IMR-90 (cell line): Measurements from ENCODE around the gene BCDIN3D. TPM values are rescaled to one million over a fixed set of nuclear protein-coding genes. Genes with fewer than 3 reads are reported as not detected.

ENCODE experiments used
- ATAC-seq: fragments of 200-7000 bp; cut with Tn5 transposase; 2 replicates; pipeline ENCODE4 v1.9.1; 2020; ENCODE audit warnings: low read depth, mild to moderate bottlenecking, moderate library complexity
- BruUV-seq: library from RNA; stranded (reverse); fragments of 400-500 nt; replicated peaks from 2 replicates; lab custom pipeline; 2021; lab: Mats Ljungman, UMichigan
- CTCF ChIA-PET: fragments of 300-600 bp; formaldehyde crosslinking; extraction: SDS; loops from one replicate; lab custom pipeline; 2021; ENCODE audit warnings: antibody characterized with exemption; lab: Yijun Ruan, JAX
- POLR2A ChIA-PET: fragments of 300-600 bp; sonication (Branson Sonifier 250); formaldehyde crosslinking; loops from one replicate; lab custom pipeline; 2022; ENCODE audit warnings: antibody characterized with exemption; ENCODE audit not compliant: unreplicated experiment; lab: Charles Lee
- DNase-seq: peaks from one replicate; pipeline ENCODE4 v3.0.0; 2013
- H2AFZ ChIP-seq: replicated peaks from 2 replicates; pipeline ENCODE3; 2013; ENCODE audit warnings: low read length, mild to moderate bottlenecking; ENCODE audit not compliant: poor library complexity
- H2AK5ac ChIP-seq: 2 replicates; pipeline ENCODE4 v1.6.1; 2013; ENCODE audit warnings: low read depth, low read length, inconsistent platforms
- H2AK9ac ChIP-seq: replicated peaks from 2 replicates; pipeline ENCODE3; 2013; ENCODE audit warnings: mild to moderate bottlenecking, low read depth, low read length, moderate library complexity; ENCODE audit not compliant: poor library complexity
- H2BK120ac ChIP-seq: 2 replicates; pipeline ENCODE4 v1.6.1; 2013; ENCODE audit warnings: low read depth, low read length, inconsistent platforms
- H2BK15ac ChIP-seq: 3 replicates; pipeline ENCODE4 v1.6.1; 2013; ENCODE audit warnings: low read depth, low read length, inconsistent platforms
- H2BK20ac ChIP-seq: 2 replicates; pipeline ENCODE4 v1.6.1; 2013; ENCODE audit warnings: low read depth, mild to moderate bottlenecking, inconsistent platforms, low read length, moderate library complexity
- H2BK5ac ChIP-seq: 2 replicates; pipeline ENCODE4 v1.6.1; 2013; ENCODE audit warnings: mild to moderate bottlenecking, low read depth, low read length, inconsistent platforms; ENCODE audit not compliant: poor library complexity, severe bottlenecking
- H3K14ac ChIP-seq: replicated peaks from 2 replicates; pipeline ENCODE4 v1.6.1; 2013; ENCODE audit warnings: low read depth, low read length, inconsistent platforms
- H3K18ac ChIP-seq: 2 replicates; pipeline ENCODE4 v1.6.1; 2013; ENCODE audit warnings: low read depth, low read length, control low read depth
- H3K23ac ChIP-seq: 2 replicates; pipeline ENCODE4 v1.6.1; 2013; ENCODE audit warnings: low read depth, low read length, inconsistent platforms
- H3K27ac ChIP-seq: 2 replicates; pipeline ENCODE4 v1.5.1; 2013; ENCODE audit warnings: mild to moderate bottlenecking, control low read depth, low read length; ENCODE audit not compliant: insufficient read depth
- H3K27me3 ChIP-seq: 2 replicates; pipeline ENCODE4 v1.6.1; 2013; ENCODE audit warnings: low read length; ENCODE audit not compliant: control insufficient read depth, insufficient read depth
- H3K36me3 ChIP-seq: 2 replicates; pipeline ENCODE4 v1.6.1; 2013; ENCODE audit warnings: low read length, mixed read lengths; ENCODE audit not compliant: control insufficient read depth, insufficient read depth
- H3K4ac ChIP-seq: 2 replicates; pipeline ENCODE4 v1.6.1; 2013; ENCODE audit warnings: low read depth, low read length, inconsistent platforms
- H3K4me1 ChIP-seq: 2 replicates; pipeline ENCODE4 v1.6.1; 2013; ENCODE audit warnings: low read length, mixed read lengths; ENCODE audit not compliant: control insufficient read depth, insufficient read depth
- H3K4me2 ChIP-seq: 2 replicates; pipeline ENCODE4 v1.6.1; 2013; ENCODE audit warnings: low read depth, mild to moderate bottlenecking, control low read depth, low read length, moderate library complexity
- H3K4me3 ChIP-seq: 2 replicates; pipeline ENCODE4 v1.5.1; 2013; ENCODE audit warnings: low read depth, mild to moderate bottlenecking, control low read depth, low read length, moderate library complexity; ENCODE audit not compliant: insufficient read depth
- H3K56ac ChIP-seq: 2 replicates; pipeline ENCODE4 v1.6.1; 2013; ENCODE audit warnings: low read length, inconsistent platforms; ENCODE audit not compliant: insufficient read depth; ENCODE audit errors: extremely low read depth
- H3K79me1 ChIP-seq, 2 experiments: 2 replicates each; pipeline ENCODE4 v1.6.1; 2013; ENCODE audit warnings: low read length in 2 of 2, inconsistent platforms in 1 of 2, low read depth in 1 of 2
- H3K9ac ChIP-seq: 2 replicates; pipeline ENCODE4 v1.6.1; 2013; ENCODE audit warnings: low read depth, low read length, control low read depth
- H3K9me1 ChIP-seq: 2 replicates; pipeline ENCODE4 v1.6.1; 2013; ENCODE audit warnings: low read length, inconsistent platforms; ENCODE audit not compliant: insufficient read depth
- H3K9me3 ChIP-seq: 2 replicates; pipeline ENCODE4 v1.6.1; 2013; ENCODE audit warnings: low read length; ENCODE audit not compliant: control insufficient read depth, insufficient read depth
- H4K20me1 ChIP-seq: 2 replicates; pipeline ENCODE4 v1.6.1; 2013; ENCODE audit warnings: low read length, inconsistent platforms; ENCODE audit not compliant: insufficient read depth
- H4K5ac ChIP-seq: 2 replicates; pipeline ENCODE4 v1.6.1; 2013; ENCODE audit warnings: mild to moderate bottlenecking, low read depth, low read length, control low read depth
- H4K8ac ChIP-seq, 2 experiments: 2 replicates each; pipeline ENCODE4 v1.6.1; 2013; ENCODE audit warnings: low read depth in 2 of 2, low read length in 2 of 2, control low read depth in 1 of 2, inconsistent platforms in 1 of 2
- H4K91ac ChIP-seq: 2 replicates; pipeline ENCODE4 v1.6.1; 2013; ENCODE audit warnings: low read depth, low read length, inconsistent platforms; ENCODE audit not compliant: insufficient read depth
- BHLHE40 ChIP-seq: fragments of 150-350 bp; IDR thresholded peaks from 2 replicates; pipeline ENCODE4 v1.6.1; 2016; ENCODE audit warnings: mild to moderate bottlenecking, low read depth, low read length
- CHD1 ChIP-seq: IDR thresholded peaks from 2 replicates; pipeline ENCODE4 v1.6.1; 2012; ENCODE audit warnings: low read depth, low read length, improper control_type of control experiment
- FOS ChIP-seq: fragments of 150-350 bp; IDR thresholded peaks from 2 replicates; pipeline ENCODE4 v1.6.1; 2016; ENCODE audit warnings: low read depth, low read length
- MAFK ChIP-seq: IDR thresholded peaks from 2 replicates; pipeline ENCODE4 v1.6.1; 2012; ENCODE audit warnings: low read depth, low read length, improper control_type of control experiment
- NFE2L2 ChIP-seq: fragments of 150-350 bp; IDR thresholded peaks from 2 replicates; pipeline ENCODE4 v1.6.1; 2016; ENCODE audit warnings: low read depth, mild to moderate bottlenecking, low read length
- POLR2A ChIP-seq: IDR thresholded peaks from 2 replicates; pipeline ENCODE4 v1.6.1; 2012; ENCODE audit warnings: mild to moderate bottlenecking, low read depth, low read length
- RFX5 ChIP-seq: IDR thresholded peaks from 2 replicates; pipeline ENCODE4 v1.8.0; 2012; ENCODE audit warnings: low read depth, mild to moderate bottlenecking, low read length, moderate library complexity
- WGBS, 2 experiments: methylation state at CpG; one replicate each; pipeline versions ENCODE4 v1.1.5 to v1.1.7; 2013; ENCODE audit warnings: missing lambda C conversion rate in 2 of 2; ENCODE audit not compliant: insufficient read length in 1 of 2; ENCODE audit errors: extremely low coverage in 2 of 2; 5-methylcytosine and 5-hydroxymethylcytosine counted together
- dilution Hi-C: fragments of 300-500 bp; cut with HindIII; formaldehyde crosslinking; loops from one replicate; pipeline ENCODE4 v1.14.3; 2018; ENCODE audit warnings: low sequenced_read_pairs; ENCODE audit not compliant: unreplicated experiment
- in situ Hi-C: fragments of 300-500 bp; cut with MboI; formaldehyde crosslinking; loops from 3 replicates; pipeline ENCODE4 v1.14.3; 2019; ENCODE audit warnings: low sequenced_read_pairs, inconsistent platforms, mixed read lengths
- intact Hi-C: fragments of 100-400 bp; cut with micrococcal nuclease; formaldehyde crosslinking; loops from 2 replicates; pipeline ENCODE4 v1.10.0; 2022
- polyA plus RNA-seq, 3 experiments: library from polyadenylated mRNA; depleted of rRNA; stranded (reverse); fragments of >200 nt; gene quantifications; 2 replicates each; pipeline ENCODE4 v1.2.3, GENCODE V29; 2012; ENCODE audit warnings: low replicate concordance in 1 of 3
- total RNA-seq: library from RNA; depleted of rRNA; stranded (reverse); fragments of >200 nt; gene quantifications from 2 replicates; pipeline ENCODE4 v1.2.3, GENCODE V29; 2012; rRNA removed
- TF ChIP-seq, protein P1 (sequence below): conservative IDR thresholded peaks from 2 replicates; pipeline ENCODE4 v1.5.1; 2012; ENCODE audit warnings: mild to moderate bottlenecking, low read depth, low read length, improper control_type of control experiment

The BCDIN3D gene
- total and polyA plus RNA-seq, 2 of the 4 experiments (the other 2 are of a cell fraction): 2.3 TPM

DNA sequence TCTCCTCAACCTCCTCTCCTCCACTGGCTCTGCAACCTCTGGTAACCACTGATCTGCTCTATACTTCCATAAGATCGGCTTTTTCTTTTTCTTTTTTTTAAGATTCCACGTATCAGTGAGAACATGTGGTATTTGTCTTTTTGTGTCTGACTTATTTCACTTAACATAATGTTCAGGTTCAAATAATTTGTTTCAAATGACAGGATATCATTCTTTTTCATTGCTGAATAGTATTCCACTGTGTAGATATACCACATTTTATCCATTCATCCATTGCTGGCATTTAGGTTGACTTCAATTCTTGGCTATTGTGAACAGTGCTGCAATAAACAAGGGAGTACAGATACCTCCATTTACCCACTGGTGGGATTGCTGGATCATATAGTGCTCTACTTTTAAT is 55.2 kb downstream of the BCDIN3D start:
- no peak overlapping the region for H3K14ac ChIP-seq
- no peaks in the 10 kb centered on the region for H3K27me3 ChIP-seq
- dilution Hi-C loops (no loop called here), intact Hi-C loops (no loop called here), in situ Hi-C loops (no loop called here)
- H2BK120ac ChIP-seq: no peak overlapping the region
- no peak overlapping the region for H2AFZ ChIP-seq
- no peak overlapping the region for H4K5ac ChIP-seq
- no peak overlapping the region for H2BK20ac ChIP-seq
- no peak overlapping the region for H2BK5ac ChIP-seq
- H3K4ac ChIP-seq: no peak overlapping the region
- H3K27ac ChIP-seq: no peak overlapping the region
- no peak overlapping the region for H2AK5ac ChIP-seq
- no peak overlapping the region for H2BK15ac ChIP-seq
- peaks cover 9% of the 10 kb centered on the region for H3K4me1 ChIP-seq
- H3K79me1 ChIP-seq: no peaks in the 10 kb centered on the region
- H3K56ac ChIP-seq: no peak overlapping the region
- peaks cover 10% of the 10 kb centered on the region; the same call in 1 of the 2 replicates for H4K20me1 ChIP-seq
- H3K9me1 ChIP-seq: peaks cover 14% of the 10 kb centered on the region
- no peak for DNase-seq
- H2AK9ac ChIP-seq: no peak overlapping the region
- no peak overlapping the region for H3K18ac ChIP-seq
- BruUV-seq: no TSS peak
- ChIA-PET CTCF (interaction anchor here (0.7 kb wide), 2 partner anchors 10 to 64 kb away, joined by 3 to 5 read pairs; no protein-coding TSS in a partner anchor), POLR2A (no interaction called here)
- H3K4me3 ChIP-seq: no peak overlapping the region
- no peak overlapping the region for H3K4me2 ChIP-seq
- TF ChIP-seq FOS (no peak), BHLHE40 (no peak), RFX5 (no peak), CHD1 (no peak), NFE2L2 (no peak), MAFK (no peak), POLR2A (no peak)
- TF ChIP-seq, protein P1, sequence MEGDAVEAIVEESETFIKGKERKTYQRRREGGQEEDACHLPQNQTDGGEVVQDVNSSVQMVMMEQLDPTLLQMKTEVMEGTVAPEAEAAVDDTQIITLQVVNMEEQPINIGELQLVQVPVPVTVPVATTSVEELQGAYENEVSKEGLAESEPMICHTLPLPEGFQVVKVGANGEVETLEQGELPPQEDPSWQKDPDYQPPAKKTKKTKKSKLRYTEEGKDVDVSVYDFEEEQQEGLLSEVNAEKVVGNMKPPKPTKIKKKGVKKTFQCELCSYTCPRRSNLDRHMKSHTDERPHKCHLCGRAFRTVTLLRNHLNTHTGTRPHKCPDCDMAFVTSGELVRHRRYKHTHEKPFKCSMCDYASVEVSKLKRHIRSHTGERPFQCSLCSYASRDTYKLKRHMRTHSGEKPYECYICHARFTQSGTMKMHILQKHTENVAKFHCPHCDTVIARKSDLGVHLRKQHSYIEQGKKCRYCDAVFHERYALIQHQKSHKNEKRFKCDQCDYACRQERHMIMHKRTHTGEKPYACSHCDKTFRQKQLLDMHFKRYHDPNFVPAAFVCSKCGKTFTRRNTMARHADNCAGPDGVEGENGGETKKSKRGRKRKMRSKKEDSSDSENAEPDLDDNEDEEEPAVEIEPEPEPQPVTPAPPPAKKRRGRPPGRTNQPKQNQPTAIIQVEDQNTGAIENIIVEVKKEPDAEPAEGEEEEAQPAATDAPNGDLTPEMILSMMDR: no peak
- H3K23ac ChIP-seq: no peak overlapping the region
- ATAC-seq: no peak
- no CpG with 5 or more reads among the region's 2 CpGs for WGBS, 2 experiments
- no peak overlapping the region for H4K91ac ChIP-seq
- H4K8ac ChIP-seq: no peak overlapping the region
- peaks cover 25% of the 10 kb centered on the region; the same call in 1 of the 2 replicates for H3K36me3 ChIP-seq
- H3K9ac ChIP-seq: no peak overlapping the region
- H3K9me3 ChIP-seq: no peaks in the 10 kb centered on the region

Other genes with a start within 250 kb of the BCDIN3D start
- gene FAM186B, start 237.5 kb downstream of the BCDIN3D start, total RNA-seq: 0.18 and 0.28 TPM in 2 replicates
- 0.10 TPM in 2 replicates for gene FAM186B, start 237.5 kb downstream of the BCDIN3D start, polyA plus RNA-seq (2012; rRNA removed)
- gene PRPF40B, start 219.5 kb downstream of the BCDIN3D start, total RNA-seq: 3.9 and 5.0 TPM in 2 replicates
- 11.0 and 11.8 TPM in 2 replicates for gene PRPF40B, start 219.5 kb downstream of the BCDIN3D start, polyA plus RNA-seq (2012; rRNA removed)
- 34.4 and 36.4 TPM in 2 replicates for gene FMNL3, start 135.7 kb downstream of the BCDIN3D start, total RNA-seq
- 13.2 and 16.3 TPM in 2 replicates for gene FMNL3, start 135.7 kb downstream of the BCDIN3D start, polyA plus RNA-seq (2012; rRNA removed)
- gene TMBIM6, start 101.5 kb downstream of the BCDIN3D start, total RNA-seq: 255 and 369 TPM in 2 replicates
- 267 and 285 TPM in 2 replicates for gene TMBIM6, start 101.5 kb downstream of the BCDIN3D start, polyA plus RNA-seq (2012; rRNA removed)
- 6.1 and 7.2 TPM in 2 replicates for gene NCKAP5L, start 14.7 kb downstream of the BCDIN3D start, total RNA-seq
- gene NCKAP5L, start 14.7 kb downstream of the BCDIN3D start, polyA plus RNA-seq (2012; rRNA removed): 14.4 and 16.4 TPM in 2 replicates
- gene FAIM2, start 60.8 kb upstream of the BCDIN3D start, total RNA-seq: 0.72 and 0.83 TPM in 2 replicates
- gene FAIM2, start 60.8 kb upstream of the BCDIN3D start, polyA plus RNA-seq (2012; rRNA removed): 5.0 and 5.3 TPM in 2 replicates
- gene AQP2, start 107.6 kb upstream of the BCDIN3D start, total RNA-seq: not detected in 2 replicates
- gene AQP2, start 107.6 kb upstream of the BCDIN3D start, polyA plus RNA-seq (2012; rRNA removed): not detected in 2 replicates
- gene AQP5, start 118.8 kb upstream of the BCDIN3D start, total RNA-seq: not detected in 2 replicates
- not detected in 2 replicates for gene AQP5, start 118.8 kb upstream of the BCDIN3D start, polyA plus RNA-seq (2012; rRNA removed)
- gene AQP6, start 129.8 kb upstream of the BCDIN3D start, total RNA-seq: not detected in 2 replicates
- not detected in 2 replicates for gene AQP6, start 129.8 kb upstream of the BCDIN3D start, polyA plus RNA-seq (2012; rRNA removed)
- 93.9 and 110 TPM in 2 replicates for gene RACGAP1, start 182.4 kb upstream of the BCDIN3D start, total RNA-seq
- gene RACGAP1, start 182.4 kb upstream of the BCDIN3D start, polyA plus RNA-seq (2012; rRNA removed): 29.5 and 37.9 TPM in 2 replicates
- gene ASIC1, start 214.5 kb upstream of the BCDIN3D start, total RNA-seq: 1.4 and 1.6 TPM in 2 replicates
- gene ASIC1, start 214.5 kb upstream of the BCDIN3D start, polyA plus RNA-seq (2012; rRNA removed): 9.5 and 9.9 TPM in 2 replicates
- 28.1 TPM in 2 replicates for gene SMARCD1, start 242.2 kb upstream of the BCDIN3D start, total RNA-seq
- gene SMARCD1, start 242.2 kb upstream of the BCDIN3D start, polyA plus RNA-seq (2012; rRNA removed): 43.9 and 47.9 TPM in 2 replicates